Panc1 (cell line): Measurements from ENCODE around the gene HS3ST5. TPM values are rescaled to one million over a fixed set of nuclear protein-coding genes. Genes with fewer than 3 reads are reported as not detected.

Experiments
- ATAC-seq: fragments of 200-7000 bp; cut with Tn5 transposase; 2 replicates; pipeline ENCODE4 v1.9.1; 2020; ENCODE audit warnings: mild to moderate bottlenecking, moderate library complexity
- BruUV-seq: library from RNA; stranded (reverse); fragments of 400-500 nt; replicated peaks from 2 replicates; lab custom pipeline; 2021; lab: Mats Ljungman, UMichigan
- CTCF ChIA-PET: fragments of 300-600 bp; sonication (Branson Sonifier 250); formaldehyde crosslinking; loops from one replicate; lab custom pipeline; 2022; ENCODE audit warnings: antibody characterized with exemption; lab: Charles Lee
- POLR2A ChIA-PET: fragments of 300-600 bp; sonication (Branson Sonifier 250); formaldehyde crosslinking; loops from one replicate; lab custom pipeline; 2022; ENCODE audit warnings: antibody characterized with exemption; lab: Charles Lee
- DNase-seq: peaks from one replicate; pipeline ENCODE4 v3.0.0-alpha.2; 2010; ENCODE audit warnings: low read depth, low spot score
- H3K27ac ChIP-seq: 2 replicates; pipeline ENCODE4 v1.5.1; 2011; ENCODE audit warnings: mild to moderate bottlenecking, low read length, inconsistent platforms
- H3K27me3 ChIP-seq: fragments of 200-500 bp; sonication (Bioruptor generic); 2 replicates; pipeline ENCODE4 v1.6.0; 2014; ENCODE audit warnings: low read length, inconsistent platforms; ENCODE audit not compliant: control insufficient read depth, insufficient read depth
- H3K36me3 ChIP-seq: fragments of 200-500 bp; sonication (Bioruptor generic); 2 replicates; pipeline ENCODE4 v1.5.1; 2014; ENCODE audit warnings: inconsistent platforms, mild to moderate bottlenecking, low read length, moderate library complexity; ENCODE audit not compliant: control insufficient read depth, insufficient read depth
- H3K4me1 ChIP-seq: 2 replicates; pipeline ENCODE4 v1.5.1; 2011; ENCODE audit warnings: inconsistent platforms, mild to moderate bottlenecking, low read length, moderate library complexity; ENCODE audit not compliant: control insufficient read depth, insufficient read depth
- H3K4me3 ChIP-seq, 2 experiments: 2 replicates each; pipeline ENCODE4 v1.5.1; 2011 to 2012; ENCODE audit warnings: low read depth in 2 of 2, low read length in 2 of 2, mild to moderate bottlenecking in 2 of 2, inconsistent platforms in 1 of 2, moderate library complexity in 1 of 2
- H3K9me3 ChIP-seq: fragments of 200-500 bp; sonication (Bioruptor generic); 2 replicates; pipeline ENCODE4 v1.5.1; 2014; ENCODE audit warnings: low read depth, mild to moderate bottlenecking, inconsistent platforms, low read length, moderate library complexity; ENCODE audit not compliant: control insufficient read depth, insufficient read depth
- POLR2AphosphoS5 ChIP-seq: IDR thresholded peaks from 2 replicates; pipeline ENCODE4 v1.6.1; 2012; ENCODE audit warnings: mild to moderate bottlenecking, low read depth, low read length, moderate library complexity
- SIN3A ChIP-seq: IDR thresholded peaks from 2 replicates; pipeline ENCODE4 v1.6.1; 2012; ENCODE audit warnings: low read depth, mild to moderate bottlenecking, low read length, moderate library complexity, borderline replicate concordance; ENCODE audit not compliant: insufficient read depth
- TCF7L2 ChIP-seq: IDR thresholded peaks from 2 replicates; pipeline ENCODE4 v1.6.1; 2011; ENCODE audit warnings: mild to moderate bottlenecking, low read depth, low read length, inconsistent platforms
- in situ Hi-C: cut with HindIII; loops from 2 replicates; pipeline ENCODE4 v1.10.0; 2016; ENCODE audit warnings: low sequenced_read_pairs, low pct_unique_long_range_greater_than_20kb
- intact Hi-C: fragments of 100-400 bp; cut with micrococcal nuclease; formaldehyde crosslinking; loops from one replicate; pipeline ENCODE4 v1.10.0; 2022; ENCODE audit not compliant: unreplicated experiment
- total RNA-seq: library from RNA; stranded (reverse); gene quantifications from one replicate; pipeline ENCODE4 v1.2.1, GENCODE V29; 2021; ENCODE audit not compliant: unreplicated experiment
- TF ChIP-seq, protein P1 (sequence below), 2 experiments: IDR thresholded peaks; 2 replicates each; pipeline ENCODE4 v1.6.1; 2011 to 2012; ENCODE audit warnings: low read depth in 2 of 2, control low read depth in 1 of 2, low read length in 1 of 2, mild to moderate bottlenecking in 1 of 2, moderate library complexity in 1 of 2; ENCODE audit not compliant: insufficient read depth in 1 of 2
- TF ChIP-seq, protein P2 (sequence below): fragments of 450-650 bp; IDR thresholded peaks from 2 replicates; pipeline ENCODE4 v1.5.1; 2017; ENCODE audit warnings: mild to moderate bottlenecking

Gene HS3ST5
- total RNA-seq, 1 experiment from 2014 or later, result 0.05 TPM

DNA sequence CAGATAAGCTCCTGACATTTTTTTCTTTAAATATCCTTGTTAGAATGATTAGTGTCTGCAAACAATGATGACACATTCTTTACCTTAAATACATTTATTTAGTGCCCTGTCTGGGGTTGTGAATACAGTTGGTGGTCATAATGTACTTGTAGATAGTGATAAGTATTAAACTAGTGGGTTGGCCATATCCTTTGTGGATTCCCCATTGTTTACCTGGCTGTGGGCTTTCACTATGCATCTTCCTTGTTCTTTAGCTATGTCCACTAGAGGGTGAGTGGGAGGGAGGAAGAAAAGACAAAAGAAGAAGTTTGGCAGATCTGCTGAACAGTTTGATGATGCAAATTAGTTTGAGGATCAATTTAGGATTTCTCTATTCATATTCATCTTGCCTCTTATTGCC is 15.7 kb downstream of the HS3ST5 start:
- Histone ChIP-seq H3K27me3 (no peaks in the 10 kb centered on the region), H3K4me1 (no peaks in the 10 kb centered on the region), H3K36me3 (no peaks in the 10 kb centered on the region), H3K9me3 (no peaks in the 10 kb centered on the region), H3K27ac (no peak overlapping the region), H3K4me3 (no peak overlapping the region)
- no peak for TF ChIP-seq POLR2AphosphoS5
- TF ChIP-seq TCF7L2, result no peak
- TF ChIP-seq, protein P1, sequence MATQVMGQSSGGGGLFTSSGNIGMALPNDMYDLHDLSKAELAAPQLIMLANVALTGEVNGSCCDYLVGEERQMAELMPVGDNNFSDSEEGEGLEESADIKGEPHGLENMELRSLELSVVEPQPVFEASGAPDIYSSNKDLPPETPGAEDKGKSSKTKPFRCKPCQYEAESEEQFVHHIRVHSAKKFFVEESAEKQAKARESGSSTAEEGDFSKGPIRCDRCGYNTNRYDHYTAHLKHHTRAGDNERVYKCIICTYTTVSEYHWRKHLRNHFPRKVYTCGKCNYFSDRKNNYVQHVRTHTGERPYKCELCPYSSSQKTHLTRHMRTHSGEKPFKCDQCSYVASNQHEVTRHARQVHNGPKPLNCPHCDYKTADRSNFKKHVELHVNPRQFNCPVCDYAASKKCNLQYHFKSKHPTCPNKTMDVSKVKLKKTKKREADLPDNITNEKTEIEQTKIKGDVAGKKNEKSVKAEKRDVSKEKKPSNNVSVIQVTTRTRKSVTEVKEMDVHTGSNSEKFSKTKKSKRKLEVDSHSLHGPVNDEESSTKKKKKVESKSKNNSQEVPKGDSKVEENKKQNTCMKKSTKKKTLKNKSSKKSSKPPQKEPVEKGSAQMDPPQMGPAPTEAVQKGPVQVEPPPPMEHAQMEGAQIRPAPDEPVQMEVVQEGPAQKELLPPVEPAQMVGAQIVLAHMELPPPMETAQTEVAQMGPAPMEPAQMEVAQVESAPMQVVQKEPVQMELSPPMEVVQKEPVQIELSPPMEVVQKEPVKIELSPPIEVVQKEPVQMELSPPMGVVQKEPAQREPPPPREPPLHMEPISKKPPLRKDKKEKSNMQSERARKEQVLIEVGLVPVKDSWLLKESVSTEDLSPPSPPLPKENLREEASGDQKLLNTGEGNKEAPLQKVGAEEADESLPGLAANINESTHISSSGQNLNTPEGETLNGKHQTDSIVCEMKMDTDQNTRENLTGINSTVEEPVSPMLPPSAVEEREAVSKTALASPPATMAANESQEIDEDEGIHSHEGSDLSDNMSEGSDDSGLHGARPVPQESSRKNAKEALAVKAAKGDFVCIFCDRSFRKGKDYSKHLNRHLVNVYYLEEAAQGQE (IDR thresholded peaks at IDR 0.05; ENCODE audit: insufficient read depth in 1 of 2, low read depth in 2 of 2, low read length in 1 of 2), result no peak
- no peak for TF ChIP-seq SIN3A
- TF ChIP-seq, protein P2, sequence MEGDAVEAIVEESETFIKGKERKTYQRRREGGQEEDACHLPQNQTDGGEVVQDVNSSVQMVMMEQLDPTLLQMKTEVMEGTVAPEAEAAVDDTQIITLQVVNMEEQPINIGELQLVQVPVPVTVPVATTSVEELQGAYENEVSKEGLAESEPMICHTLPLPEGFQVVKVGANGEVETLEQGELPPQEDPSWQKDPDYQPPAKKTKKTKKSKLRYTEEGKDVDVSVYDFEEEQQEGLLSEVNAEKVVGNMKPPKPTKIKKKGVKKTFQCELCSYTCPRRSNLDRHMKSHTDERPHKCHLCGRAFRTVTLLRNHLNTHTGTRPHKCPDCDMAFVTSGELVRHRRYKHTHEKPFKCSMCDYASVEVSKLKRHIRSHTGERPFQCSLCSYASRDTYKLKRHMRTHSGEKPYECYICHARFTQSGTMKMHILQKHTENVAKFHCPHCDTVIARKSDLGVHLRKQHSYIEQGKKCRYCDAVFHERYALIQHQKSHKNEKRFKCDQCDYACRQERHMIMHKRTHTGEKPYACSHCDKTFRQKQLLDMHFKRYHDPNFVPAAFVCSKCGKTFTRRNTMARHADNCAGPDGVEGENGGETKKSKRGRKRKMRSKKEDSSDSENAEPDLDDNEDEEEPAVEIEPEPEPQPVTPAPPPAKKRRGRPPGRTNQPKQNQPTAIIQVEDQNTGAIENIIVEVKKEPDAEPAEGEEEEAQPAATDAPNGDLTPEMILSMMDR, result no peak; the same call in 1 of the 2 replicates
- ATAC-seq (no peak), DNase-seq (no peak)
- POLR2A ChIA-PET, result no interaction called here
- in situ Hi-C loops, result no loop called here
- CTCF ChIA-PET, result no interaction called here
- intact Hi-C loops, result no loop called here
- BruUV-seq, result no TSS peak

DNA sequence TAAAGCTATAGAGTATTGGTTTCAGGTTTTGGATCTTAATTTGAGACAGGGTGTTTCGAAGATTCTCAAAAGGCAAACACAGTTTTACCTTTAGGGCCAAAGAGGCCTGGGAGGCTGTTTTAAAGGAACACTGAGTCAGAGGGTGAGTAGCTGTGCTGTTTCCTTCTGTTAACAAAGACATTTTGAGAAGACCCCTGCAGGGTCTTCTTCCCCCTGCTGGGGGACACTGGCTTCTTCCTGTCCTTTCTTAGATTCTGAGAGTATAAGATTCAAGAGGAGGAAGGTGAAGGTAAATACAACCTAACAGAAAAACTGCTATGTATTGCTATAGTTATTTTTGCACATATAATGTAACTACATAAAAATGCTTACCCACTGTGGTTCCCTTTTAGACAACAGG is 19.0 kb downstream of the HS3ST5 start:
- intact Hi-C loops (no loop called here), in situ Hi-C loops (no loop called here)
- no peak for DNase-seq
- H3K4me3 ChIP-seq, result no peak overlapping the region
- no peaks in the 10 kb centered on the region for H3K36me3 ChIP-seq
- BruUV-seq, result no TSS peak
- ChIA-PET CTCF (no interaction called here), POLR2A (no interaction called here)
- no peaks in the 10 kb centered on the region for H3K4me1 ChIP-seq
- no peak for ATAC-seq
- H3K9me3 ChIP-seq, result no peaks in the 10 kb centered on the region
- no peaks in the 10 kb centered on the region for H3K27me3 ChIP-seq
- TF ChIP-seq SIN3A, result no peak
- no peak for TF ChIP-seq TCF7L2
- TF ChIP-seq, protein P1 (IDR thresholded peaks at IDR 0.05; ENCODE audit: insufficient read depth in 1 of 2, low read depth in 2 of 2, low read length in 1 of 2), result no peak
- TF ChIP-seq, protein P2, result no peak
- TF ChIP-seq POLR2AphosphoS5, result no peak
- H3K27ac ChIP-seq, result no peak overlapping the region
